Stomach (tissue), 4 donors: ENCODE data around the gene TRAPPC3.

Experiments used
- CTCF ChIP-seq, 7 experiments: fragments of 450-650 bp in 4 of 7; fragments of 200-600 bp in 3 of 7; sonication (generic) in 3 of 7; IDR thresholded peaks; one replicate each; pipeline ENCODE4 v1.5.1; 2016 to 2019; ENCODE audit warnings: antibody characterized with exemption in 7 of 7, control low read depth in 2 of 7, mild to moderate bottlenecking in 1 of 7
- POLR2A ChIP-seq, 4 donors: fragments of 450-650 bp; IDR thresholded peaks; one replicate each; pipeline ENCODE4 v1.6.1; 2016; ENCODE audit warnings: antibody characterized with exemption in 4 of 4, control low read depth in 2 of 4, mild to moderate bottlenecking in 1 of 4, moderate library complexity in 1 of 4
- POLR2AphosphoS5 ChIP-seq, 3 donors: sonication (generic); formaldehyde crosslinking; IDR thresholded peaks; one replicate each; pipeline ENCODE4 v1.6.1; 2016; ENCODE audit warnings: antibody characterized with exemption in 3 of 3

- TF ChIP-seq CTCF (IDR thresholded peaks at IDR 0.05) = no peak
- TF ChIP-seq POLR2A (IDR thresholded peaks at IDR 0.05) = no peak
- TF ChIP-seq POLR2AphosphoS5 (IDR thresholded peaks at IDR 0.05) = no peak
These were observed 26.1 kb upstream of the TRAPPC3 start for GRCh38 chr1:36175137-36176095.
